Pancreas (tissue), 10 donors: ENCODE data around the gene GPC2. TPM values are rescaled to one million over a fixed set of nuclear protein-coding genes. Genes with fewer than 3 reads are reported as not detected.

ENCODE experiments used
- ATAC-seq, 4 donors: fragments of 200-7000 bp; cut with Tn5 transposase; one replicate each; pipeline versions ENCODE4 v1.8.0 to v1.9.1; 2020; ENCODE audit warnings: mild to moderate bottlenecking in 4 of 4, moderate library complexity in 4 of 4
- DNase-seq, 6 donors: peaks; one replicate each; pipeline ENCODE4 v3.0.0-alpha.2; 2020
- FAIRE-seq: peaks from 2 replicates; lab custom pipeline; 2012; peaks lifted over from hg19 to GRCh38; lab: Jason Lieb, UNC
- H3K27ac ChIP-seq, 4 donors: fragments of 200-600 bp; sonication (generic); 1 replicate in 3 of 4; 2 replicates in 1 of 4; pipeline versions ENCODE4 v1.5.0 to v1.8.0; 2020
- H3K27me3 ChIP-seq, 4 donors: fragments of 200-600 bp; one replicate each; pipeline ENCODE4 v1.8.0; 2021
- H3K36me3 ChIP-seq, 3 donors: fragments of 200-600 bp; sonication (generic) in 1 of 3; one replicate each; pipeline versions ENCODE4 v1.5.0 to v1.8.0; 2020 to 2021
- H3K4me1 ChIP-seq, 3 donors: fragments of 200-600 bp; one replicate each; pipeline ENCODE4 v1.8.0; 2021
- H3K4me3 ChIP-seq, 4 donors: fragments of 200-600 bp; sonication (generic) in 2 of 4; one replicate each; pipeline versions ENCODE4 v1.5.0 to v1.8.0; 2020 to 2021
- H3K9me3 ChIP-seq, 4 donors: fragments of 200-600 bp; one replicate each; pipeline ENCODE4 v1.8.0; 2021
- whole genome bisulfite sequencing, 2 donors: extraction: QIAGEN DNeasy Blood & Tissue Kit; methylation state at CpG; one replicate each; pipeline ENCODE4 v1.1.7; 2013; 5-methylcytosine and 5-hydroxymethylcytosine counted together
- intact Hi-C, 3 donors: fragments of 100-400 bp; cut with DNase I; formaldehyde crosslinking; loops; one replicate each; pipeline versions ENCODE4 v1.11.1 to v1.14.2; 2022
- polyA plus RNA-seq, 2 donors: library from polyadenylated mRNA; stranded (reverse); fragments of 200-250 nt; gene quantifications; one replicate each; pipeline ENCODE4 v1.2.3, GENCODE V29; 2013
- total RNA-seq, 6 donors: library from RNA; stranded (reverse); fragmentation: NEBNext Ultra II Directional in 4 of 6; extraction: Animal tissue kit (Norgen Biotek cat#: 25700) in 4 of 6; gene quantifications; one replicate each; pipeline versions ENCODE4 v1.2.1 to v1.2.4, GENCODE V29; 2021 to 2023
- TF ChIP-seq, protein P1 (sequence below), 4 donors: fragments of 200-600 bp; sonication (generic) in 3 of 4; IDR thresholded peaks; one replicate each; pipeline versions ENCODE4 v1.5.0 to v1.8.0; 2021; ENCODE audit warnings: antibody characterized with exemption in 4 of 4
- donor health status: healthy with polysubstance abuse.
- donor health status: DM: no; HTN: no; CAD: no; lungs with moderate emphysema.
- donor health status: DM: no; HTN: no; CAD: no.
- donor health status: control.
- donor health status: control.
- donor health status: Bipolar disorder and iron deficiency.
- donor health status: DM: yes; HTN: yes; CAD: no.
- donor health status: DM: no; HTN: no; CAD: no.
- donor health status: DM: no; HTN: no; CAD: no.
- donor health status: DM: yes; HTN: yes; CAD: no.

GPC2 gene
- total and polyA plus RNA-seq, 8 donors: 0.12 to 2.5 (median 0.62) TPM

DNA sequence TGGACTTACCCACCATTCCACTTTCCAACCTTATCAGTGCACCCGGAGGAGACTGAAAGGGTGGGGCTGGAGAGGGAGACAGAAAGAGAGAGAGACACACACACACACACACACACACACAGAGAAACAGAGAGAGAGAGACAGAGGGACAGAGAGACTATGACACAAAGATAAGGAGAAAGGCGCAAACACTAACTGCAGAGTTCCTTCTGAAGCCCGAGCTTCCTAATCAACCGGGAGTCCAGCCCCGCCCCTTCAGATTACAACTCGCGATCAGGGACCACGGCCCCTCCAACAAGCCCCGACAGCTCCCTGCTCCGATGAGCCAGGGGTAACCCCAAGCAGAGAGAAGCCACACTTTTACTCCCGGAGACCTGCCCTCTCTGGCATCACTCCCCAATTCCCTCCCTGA is 9.3 kb downstream of the GPC2 start:
- Histone ChIP-seq H3K27me3 (no peaks in the 10 kb centered on the region), H3K27ac (no peak overlapping the region), H3K9me3 (no peaks in the 10 kb centered on the region), H3K36me3 (no peaks in the 10 kb centered on the region), H3K4me1 (peaks cover 0 to 10% (median 0%) of the 10 kb centered on the region in 3 donors), H3K4me3 (peak overlapping the region in 2 of 4 donors; percentile 7 to 41)
- intact Hi-C loops: no loop called here
- TF ChIP-seq, protein P1, sequence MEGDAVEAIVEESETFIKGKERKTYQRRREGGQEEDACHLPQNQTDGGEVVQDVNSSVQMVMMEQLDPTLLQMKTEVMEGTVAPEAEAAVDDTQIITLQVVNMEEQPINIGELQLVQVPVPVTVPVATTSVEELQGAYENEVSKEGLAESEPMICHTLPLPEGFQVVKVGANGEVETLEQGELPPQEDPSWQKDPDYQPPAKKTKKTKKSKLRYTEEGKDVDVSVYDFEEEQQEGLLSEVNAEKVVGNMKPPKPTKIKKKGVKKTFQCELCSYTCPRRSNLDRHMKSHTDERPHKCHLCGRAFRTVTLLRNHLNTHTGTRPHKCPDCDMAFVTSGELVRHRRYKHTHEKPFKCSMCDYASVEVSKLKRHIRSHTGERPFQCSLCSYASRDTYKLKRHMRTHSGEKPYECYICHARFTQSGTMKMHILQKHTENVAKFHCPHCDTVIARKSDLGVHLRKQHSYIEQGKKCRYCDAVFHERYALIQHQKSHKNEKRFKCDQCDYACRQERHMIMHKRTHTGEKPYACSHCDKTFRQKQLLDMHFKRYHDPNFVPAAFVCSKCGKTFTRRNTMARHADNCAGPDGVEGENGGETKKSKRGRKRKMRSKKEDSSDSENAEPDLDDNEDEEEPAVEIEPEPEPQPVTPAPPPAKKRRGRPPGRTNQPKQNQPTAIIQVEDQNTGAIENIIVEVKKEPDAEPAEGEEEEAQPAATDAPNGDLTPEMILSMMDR (IDR thresholded peaks at IDR 0.05): no peak
- DNase-seq: peak in 1 of 6 donors; percentile 48
- peak in 3 of 4 donors; percentile 27 to 53 (median 28) for ATAC-seq
- no peak for FAIRE-seq
- WGBS, 2 donors: 1 to 5% methylated on average over 11 of the region's 11 CpGs

DNA sequence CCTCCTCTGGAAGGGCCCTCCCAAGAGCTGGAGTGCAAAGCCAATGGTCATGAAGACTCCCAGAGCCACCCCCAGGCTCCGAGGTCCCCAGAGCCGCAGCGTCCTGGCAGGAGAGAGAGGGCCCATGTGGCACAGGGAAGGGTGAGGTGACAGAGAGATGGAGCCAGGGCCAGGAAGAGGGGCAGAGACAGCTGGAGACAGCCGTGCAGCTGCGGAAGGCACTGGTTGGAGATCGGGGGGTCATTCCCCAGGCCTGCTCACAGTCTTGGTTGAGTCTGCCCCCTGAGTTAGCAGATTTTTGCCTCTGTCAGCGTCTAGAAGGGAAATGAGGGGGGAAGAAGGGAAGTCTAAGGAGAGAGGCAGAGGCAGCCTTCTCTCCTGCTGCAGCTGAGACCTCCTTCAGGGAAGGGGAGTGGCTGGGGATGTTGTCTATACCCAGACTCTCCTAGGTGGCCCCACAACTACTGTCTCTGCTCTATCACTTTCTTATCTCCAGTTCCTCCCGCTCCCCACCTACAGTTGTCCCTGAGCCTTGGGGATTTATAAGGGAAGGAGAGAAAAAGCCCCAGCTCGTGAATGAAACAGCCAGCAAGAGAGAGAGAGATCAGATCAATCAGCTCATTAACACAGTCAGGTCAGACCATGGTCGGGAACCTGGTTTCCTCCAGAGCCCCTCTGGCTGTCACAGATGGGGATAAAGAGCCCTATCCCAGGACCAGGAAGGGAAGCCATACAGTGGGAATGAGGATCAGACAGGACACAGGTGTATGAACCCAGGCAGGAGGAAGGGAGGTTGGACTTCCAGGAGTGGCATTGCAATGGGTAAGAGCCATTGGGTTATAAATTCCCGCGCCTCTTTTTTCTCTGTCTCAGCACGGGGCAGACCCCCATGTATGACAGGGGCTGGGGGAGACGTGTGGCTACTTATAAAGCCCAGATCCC is 9.9 kb downstream of the GPC2 start:
- peak in 1 of 4 donors; percentile 8 for ATAC-seq

DNA sequence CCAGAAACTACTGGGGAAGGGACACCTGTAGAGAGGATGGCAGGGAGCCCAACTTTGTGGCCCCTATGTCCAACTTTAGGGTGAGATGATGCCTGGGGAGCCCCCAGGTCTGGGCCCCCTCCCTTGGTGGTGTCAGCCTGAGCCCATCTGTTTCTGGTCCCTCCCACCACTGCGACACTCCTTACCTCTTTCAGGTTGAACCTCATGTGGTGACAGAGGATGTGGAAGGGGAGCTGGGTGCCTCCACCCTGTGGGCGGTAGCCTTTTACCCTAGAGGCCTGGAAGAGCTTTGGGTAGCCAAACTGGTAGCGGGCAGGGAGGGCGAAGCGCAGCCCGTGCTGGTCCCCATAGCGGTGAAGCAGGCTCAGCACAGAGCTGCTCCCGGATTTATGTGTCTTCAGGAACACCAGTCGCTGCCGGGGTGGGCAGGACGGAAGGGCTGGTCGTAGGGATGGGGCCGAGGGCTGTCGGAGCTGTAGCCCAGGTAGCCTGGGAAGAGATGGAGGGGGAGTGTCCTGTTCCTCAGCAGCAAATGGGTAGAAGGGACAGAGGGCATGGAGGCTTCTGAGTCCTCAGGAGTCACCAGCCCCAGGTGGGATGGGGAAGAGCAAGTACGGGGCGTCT is 10.8 kb downstream of the GPC2 start:
- intact Hi-C loops: no loop called here
- no peaks in the 10 kb centered on the region for H3K9me3 ChIP-seq
- H3K4me1 ChIP-seq: peaks cover 0 to 7% (median 0%) of the 10 kb centered on the region in 3 donors
- H3K27ac ChIP-seq: no peak overlapping the region
- ATAC-seq (no peak), DNase-seq (peak in 2 of 6 donors; percentile 54 to 63), FAIRE-seq (no peak)
- 52 to 59% methylated on average over 16 of the region's 16 CpGs for WGBS, 2 donors
- no peak overlapping the region for H3K4me3 ChIP-seq
- no peaks in the 10 kb centered on the region for H3K36me3 ChIP-seq
- TF ChIP-seq, protein P1 (IDR thresholded peaks at IDR 0.05): no peak
- H3K27me3 ChIP-seq: no peaks in the 10 kb centered on the region

More for the DNA sequence above, 9.9 kb downstream of the GPC2 start:
- intact Hi-C loops: no loop called here
- no peak for FAIRE-seq
- Histone ChIP-seq H3K4me3 (peak overlapping the region in 1 of 4 donors; percentile 41), H3K36me3 (no peaks in the 10 kb centered on the region), H3K9me3 (no peaks in the 10 kb centered on the region), H3K4me1 (peaks cover 0 to 10% (median 0%) of the 10 kb centered on the region in 3 donors), H3K27me3 (no peaks in the 10 kb centered on the region), H3K27ac (no peak overlapping the region)
- peak in 1 of 6 donors; percentile 43 for DNase-seq
- TF ChIP-seq, protein P1 (IDR thresholded peaks at IDR 0.05): no peak
- 30 to 38% methylated on average over 14 of the region's 14 CpGs for WGBS, 2 donors

DNA sequence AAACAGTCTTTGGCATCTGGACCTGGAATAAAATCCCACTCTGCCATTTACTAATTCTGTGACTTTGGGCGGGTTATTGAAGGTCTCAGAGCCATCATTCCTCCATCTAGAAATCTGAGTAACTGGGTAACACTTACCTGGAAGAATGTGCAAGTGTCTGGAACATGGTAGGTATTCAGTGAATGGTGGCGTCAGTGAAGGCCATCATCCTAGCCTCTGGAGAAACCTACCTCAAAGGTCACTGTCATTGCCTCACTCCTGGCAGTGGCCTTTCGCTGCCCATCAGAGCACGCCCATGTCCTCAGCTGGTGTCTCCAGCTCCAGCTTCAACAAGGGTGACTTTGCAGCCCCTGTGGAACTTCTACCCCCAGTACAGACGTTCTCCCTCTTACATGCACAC is 13.3 kb downstream of the GPC2 start:
- Histone ChIP-seq H3K4me1 (peaks cover 0 to 7% (median 0%) of the 10 kb centered on the region in 3 donors), H3K27me3 (no peaks in the 10 kb centered on the region), H3K9me3 (no peaks in the 10 kb centered on the region), H3K4me3 (no peak overlapping the region), H3K36me3 (no peaks in the 10 kb centered on the region), H3K27ac (no peak overlapping the region)
- TF ChIP-seq, protein P1 (IDR thresholded peaks at IDR 0.05): no peak
- FAIRE-seq (no peak), DNase-seq (no peak), ATAC-seq (no peak)
- WGBS, 2 donors: 70 to 83% methylated on average over 5 of the region's 5 CpGs
- intact Hi-C loops: no loop called here
